ENCODE data around the gene FASTKD2. TPM values are rescaled to one million over a fixed set of nuclear protein-coding genes. Genes with fewer than 3 reads are reported as not detected.

Gene FASTKD2
- total and polyA plus RNA-seq, 11 donors, result 10.9 to 48.0 (median 42.2) TPM

DNA sequence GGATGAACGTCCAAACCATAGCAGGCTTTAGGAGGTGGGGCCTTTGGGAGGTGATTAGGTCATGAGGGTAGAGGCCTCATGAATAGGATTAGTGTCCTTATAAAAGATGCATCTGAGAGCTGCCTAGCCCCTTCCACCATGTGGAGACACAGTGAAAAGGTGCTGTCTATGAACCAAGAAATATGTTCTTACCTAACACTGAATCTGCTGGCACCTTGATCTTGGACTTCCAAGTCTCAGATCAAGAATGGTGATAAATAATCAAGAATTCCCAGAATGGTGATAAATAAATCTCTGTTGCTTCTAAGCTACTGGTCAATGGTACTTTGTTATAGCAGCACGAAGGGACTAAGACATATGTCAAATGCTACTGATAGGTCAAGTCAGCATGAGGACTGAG, 32.1 kb upstream of the FASTKD2 start:
- H3K27me3 ChIP-seq, result no peaks in the 10 kb centered on the region
- peaks cover 0 to 3% (median 0%) of the 10 kb centered on the region in 12 donors for H3K9me3 ChIP-seq
- H3K4me1 ChIP-seq, result peaks cover 0 to 8% (median 1%) of the 10 kb centered on the region in 12 donors
- DNase-seq (no peak), ATAC-seq (no peak)
- no peak for TF ChIP-seq POLR2A (IDR thresholded peaks at IDR 0.05)
- TF ChIP-seq, protein P1, sequence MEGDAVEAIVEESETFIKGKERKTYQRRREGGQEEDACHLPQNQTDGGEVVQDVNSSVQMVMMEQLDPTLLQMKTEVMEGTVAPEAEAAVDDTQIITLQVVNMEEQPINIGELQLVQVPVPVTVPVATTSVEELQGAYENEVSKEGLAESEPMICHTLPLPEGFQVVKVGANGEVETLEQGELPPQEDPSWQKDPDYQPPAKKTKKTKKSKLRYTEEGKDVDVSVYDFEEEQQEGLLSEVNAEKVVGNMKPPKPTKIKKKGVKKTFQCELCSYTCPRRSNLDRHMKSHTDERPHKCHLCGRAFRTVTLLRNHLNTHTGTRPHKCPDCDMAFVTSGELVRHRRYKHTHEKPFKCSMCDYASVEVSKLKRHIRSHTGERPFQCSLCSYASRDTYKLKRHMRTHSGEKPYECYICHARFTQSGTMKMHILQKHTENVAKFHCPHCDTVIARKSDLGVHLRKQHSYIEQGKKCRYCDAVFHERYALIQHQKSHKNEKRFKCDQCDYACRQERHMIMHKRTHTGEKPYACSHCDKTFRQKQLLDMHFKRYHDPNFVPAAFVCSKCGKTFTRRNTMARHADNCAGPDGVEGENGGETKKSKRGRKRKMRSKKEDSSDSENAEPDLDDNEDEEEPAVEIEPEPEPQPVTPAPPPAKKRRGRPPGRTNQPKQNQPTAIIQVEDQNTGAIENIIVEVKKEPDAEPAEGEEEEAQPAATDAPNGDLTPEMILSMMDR (IDR thresholded peaks at IDR 0.05), result no peak
- no peak overlapping the region for H3K27ac ChIP-seq
- no peak overlapping the region for H3K4me3 ChIP-seq
- intact Hi-C loops (cut with DNase I), result no loop called here
- 57 to 76% (median 74%) methylated on average over 2 of the region's 2 CpGs for WGBS, 4 donors
- no peaks in the 10 kb centered on the region for H3K36me3 ChIP-seq

DNA sequence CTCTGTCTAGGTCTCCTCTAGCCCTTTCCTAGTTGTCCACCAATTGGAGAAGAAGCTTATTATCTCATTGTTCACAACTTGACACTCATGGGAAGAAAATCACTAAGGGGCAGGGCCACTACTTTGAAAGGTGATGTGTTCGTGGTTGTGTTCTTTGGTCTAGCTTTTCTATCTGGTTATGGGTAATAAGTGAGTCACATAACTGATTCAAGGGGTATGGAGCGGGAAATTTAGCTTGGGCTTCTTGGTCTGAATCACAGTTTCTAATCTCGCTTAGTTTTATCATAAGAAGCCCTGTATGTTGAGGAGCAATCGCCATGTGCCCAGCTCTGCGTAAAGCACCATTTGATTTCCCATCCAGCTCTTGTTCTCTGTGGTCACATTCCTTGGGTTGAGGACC, 28.5 kb upstream of the FASTKD2 start:
- no peaks in the 10 kb centered on the region for H3K4me1 ChIP-seq
- TF ChIP-seq POLR2A (IDR thresholded peaks at IDR 0.05), result no peak
- TF ChIP-seq, protein P1 (IDR thresholded peaks at IDR 0.05), result no peak
- H3K4me3 ChIP-seq, result no peak overlapping the region

DNA sequence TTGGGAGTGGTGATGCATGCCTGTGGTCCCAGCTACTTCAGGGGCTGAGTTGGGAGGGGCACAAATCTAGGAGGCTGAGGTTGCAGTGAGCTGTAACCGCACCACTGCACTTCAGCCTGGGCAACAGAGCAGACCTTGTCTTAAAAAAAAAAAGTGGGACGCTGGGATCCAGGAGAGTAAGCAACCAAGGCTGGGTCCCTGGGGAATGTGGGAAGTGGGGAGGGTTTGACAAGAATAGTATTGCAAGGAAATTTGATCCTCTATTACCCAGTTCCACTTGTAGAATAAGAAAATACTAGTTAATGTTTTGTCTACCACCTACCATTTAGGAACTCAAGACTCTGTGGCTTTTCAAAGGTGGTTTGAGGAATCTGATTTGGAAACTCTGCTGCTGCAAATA, 26.1 kb upstream of the FASTKD2 start:
- Histone ChIP-seq H3K9me3 (no peaks in the 10 kb centered on the region), H3K4me3 (no peak overlapping the region), H3K27me3 (no peaks in the 10 kb centered on the region), H3K4me1 (no peaks in the 10 kb centered on the region), H3K36me3 (no peaks in the 10 kb centered on the region), H3K27ac (no peak overlapping the region)
- no peak for ATAC-seq
- 59 to 74% (median 73%) methylated on average over 2 of the region's 2 CpGs for WGBS, 4 donors
- intact Hi-C loops (cut with DNase I), result no loop called here
- TF ChIP-seq, protein P1 (IDR thresholded peaks at IDR 0.05), result no peak
- no peak for TF ChIP-seq POLR2A (IDR thresholded peaks at IDR 0.05)
- no peak for DNase-seq

More for the DNA sequence above, 28.5 kb upstream of the FASTKD2 start:
- DNase-seq, result no peak
- intact Hi-C loops (cut with DNase I), result no loop called here
- Histone ChIP-seq H3K36me3 (no peaks in the 10 kb centered on the region), H3K27me3 (no peaks in the 10 kb centered on the region), H3K9me3 (no peaks in the 10 kb centered on the region), H3K27ac (no peak overlapping the region)
- 83 to 87% (median 87%) methylated on average over 5 of the region's 5 CpGs for WGBS, 4 donors
- no peak for ATAC-seq

DNA sequence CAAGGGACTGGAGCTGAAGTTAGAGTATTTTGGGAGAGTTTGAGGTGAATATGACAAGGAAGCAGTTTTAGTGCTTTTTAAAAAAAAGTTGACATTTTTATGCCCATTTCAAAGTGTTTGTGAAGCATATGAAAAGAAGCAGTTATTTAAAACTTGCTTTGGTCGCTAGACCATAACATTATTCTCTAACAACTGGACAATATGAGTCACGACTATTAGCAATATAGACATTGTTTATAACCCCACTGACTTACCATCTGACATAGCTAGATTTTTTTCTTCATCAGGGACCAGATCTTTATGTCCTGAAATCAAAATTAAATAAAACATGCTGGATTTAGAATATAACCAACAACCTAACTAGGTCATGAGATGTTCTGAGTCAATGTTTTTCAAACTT, 24.6 kb upstream of the FASTKD2 start:
- TF ChIP-seq, protein P1 (IDR thresholded peaks at IDR 0.05), result no peak
- TF ChIP-seq POLR2A (IDR thresholded peaks at IDR 0.05), result no peak
- Histone ChIP-seq H3K36me3 (no peaks in the 10 kb centered on the region), H3K4me3 (no peak overlapping the region), H3K27ac (no peak overlapping the region), H3K9me3 (no peaks in the 10 kb centered on the region), H3K4me1 (no peaks in the 10 kb centered on the region), H3K27me3 (no peaks in the 10 kb centered on the region)
- intact Hi-C loops (cut with DNase I), result no loop called here
- 50 to 69% (median 57%) methylated on average over 2 of the region's 2 CpGs for WGBS, 4 donors
- ATAC-seq (no peak), DNase-seq (no peak)

Measured in heart left ventricle (tissue), 16 donors.